ENCODE results near the gene KAZN.

KAZN gene

DNA sequence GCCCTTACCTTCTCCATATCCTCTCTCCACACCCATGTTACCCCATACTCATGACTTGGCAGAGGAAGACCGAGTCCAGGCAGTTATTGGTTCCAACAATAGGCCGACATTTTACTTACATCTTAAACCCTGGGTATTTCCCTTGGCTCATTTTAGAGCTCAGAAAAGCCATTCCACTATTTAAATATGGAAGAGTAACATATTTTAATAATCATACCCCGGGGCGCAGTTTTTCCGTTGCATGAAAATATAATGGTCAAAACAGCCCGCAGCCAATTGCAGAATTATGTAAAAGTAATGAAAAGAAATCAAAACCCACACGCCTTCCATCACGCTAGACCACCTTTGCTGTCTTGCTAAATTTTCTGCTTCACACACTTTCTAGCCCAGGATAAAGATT lies 48.5 kb downstream of the KAZN start:
- H3K36me3 ChIP-seq (ENCODE audit: control insufficient read depth, low read length) = no peaks in the 10 kb centered on the region
- H3K27me3 ChIP-seq (ENCODE audit: control insufficient read depth, low read length) = no peaks in the 10 kb centered on the region
- H3K4me2 ChIP-seq (ENCODE audit: low read length) = no peak overlapping the region
- H3K9me2 ChIP-seq (replicated peaks; ENCODE audit: control insufficient read depth, low read length) = no peaks in the 10 kb centered on the region
- no peaks in the 10 kb centered on the region for H3K79me2 ChIP-seq (ENCODE audit: control insufficient read depth, low read length)
- peaks cover 6% of the 10 kb centered on the region; the same call in 1 of the 2 replicates for H3K4me1 ChIP-seq (ENCODE audit: control insufficient read depth, low read length)
- no peak overlapping the region for H3K4me3 ChIP-seq (ENCODE audit: low read length)
- no peak overlapping the region for H3K27ac ChIP-seq (ENCODE audit: low read depth, low read length)
- TF ChIP-seq EZH2phosphoT487 (IDR thresholded peaks at IDR 0.05; ENCODE audit: borderline replicate concordance, low read length) = no peak
- TF ChIP-seq, protein P1, sequence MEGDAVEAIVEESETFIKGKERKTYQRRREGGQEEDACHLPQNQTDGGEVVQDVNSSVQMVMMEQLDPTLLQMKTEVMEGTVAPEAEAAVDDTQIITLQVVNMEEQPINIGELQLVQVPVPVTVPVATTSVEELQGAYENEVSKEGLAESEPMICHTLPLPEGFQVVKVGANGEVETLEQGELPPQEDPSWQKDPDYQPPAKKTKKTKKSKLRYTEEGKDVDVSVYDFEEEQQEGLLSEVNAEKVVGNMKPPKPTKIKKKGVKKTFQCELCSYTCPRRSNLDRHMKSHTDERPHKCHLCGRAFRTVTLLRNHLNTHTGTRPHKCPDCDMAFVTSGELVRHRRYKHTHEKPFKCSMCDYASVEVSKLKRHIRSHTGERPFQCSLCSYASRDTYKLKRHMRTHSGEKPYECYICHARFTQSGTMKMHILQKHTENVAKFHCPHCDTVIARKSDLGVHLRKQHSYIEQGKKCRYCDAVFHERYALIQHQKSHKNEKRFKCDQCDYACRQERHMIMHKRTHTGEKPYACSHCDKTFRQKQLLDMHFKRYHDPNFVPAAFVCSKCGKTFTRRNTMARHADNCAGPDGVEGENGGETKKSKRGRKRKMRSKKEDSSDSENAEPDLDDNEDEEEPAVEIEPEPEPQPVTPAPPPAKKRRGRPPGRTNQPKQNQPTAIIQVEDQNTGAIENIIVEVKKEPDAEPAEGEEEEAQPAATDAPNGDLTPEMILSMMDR (IDR thresholded peaks at IDR 0.05; ENCODE audit: low read depth, low read length, poor library complexity, severe bottlenecking) = no peak
- no peaks in the 10 kb centered on the region for H4K20me1 ChIP-seq (ENCODE audit: control insufficient read depth, insufficient read depth, low read depth, low read length)
- H3F3A ChIP-seq (ENCODE audit: control insufficient read depth, insufficient read depth) = no peaks in the 10 kb centered on the region
- H3K9me3 ChIP-seq (ENCODE audit: control insufficient read depth, insufficient read depth, low read length) = peaks cover 4% of the 10 kb centered on the region; the same call in 1 of the 2 replicates

DNA sequence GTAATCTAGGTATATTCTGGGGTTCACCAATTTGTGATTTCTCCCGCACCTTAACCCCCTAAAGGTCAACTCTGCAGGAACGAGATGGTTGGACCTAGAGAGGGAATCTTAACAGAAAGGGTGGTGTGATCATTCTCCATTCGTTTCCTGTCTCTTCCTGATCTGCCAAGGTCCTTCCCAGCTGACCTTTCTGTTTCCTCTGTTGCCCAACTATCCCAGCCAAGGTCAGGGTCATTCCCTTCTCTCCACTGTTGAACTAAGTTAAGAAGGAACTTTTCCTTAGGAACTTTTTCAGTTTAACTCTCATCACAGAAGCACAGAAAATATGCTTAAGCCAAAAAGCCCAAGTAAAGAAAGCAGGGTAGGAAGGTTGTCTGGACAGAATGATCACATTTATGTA lies 49.3 kb downstream of the KAZN start:
- H3K4me1 ChIP-seq (ENCODE audit: control insufficient read depth, low read length) = peaks cover 6% of the 10 kb centered on the region; the same call in 1 of the 2 replicates
- H3K9me2 ChIP-seq (replicated peaks; ENCODE audit: control insufficient read depth, low read length) = no peaks in the 10 kb centered on the region
- no peak overlapping the region for H3K4me2 ChIP-seq (ENCODE audit: low read length)
- H3K27ac ChIP-seq (ENCODE audit: low read depth, low read length) = no peak overlapping the region
- H4K20me1 ChIP-seq (ENCODE audit: control insufficient read depth, insufficient read depth, low read depth, low read length) = no peaks in the 10 kb centered on the region
- H3K27me3 ChIP-seq (ENCODE audit: control insufficient read depth, low read length) = no peaks in the 10 kb centered on the region
- no peaks in the 10 kb centered on the region for H3K79me2 ChIP-seq (ENCODE audit: control insufficient read depth, low read length)
- H3F3A ChIP-seq (ENCODE audit: control insufficient read depth, insufficient read depth) = no peaks in the 10 kb centered on the region
- TF ChIP-seq, protein P1 (IDR thresholded peaks at IDR 0.05; ENCODE audit: low read depth, low read length, poor library complexity, severe bottlenecking) = no peak
- TF ChIP-seq EZH2phosphoT487 (IDR thresholded peaks at IDR 0.05; ENCODE audit: borderline replicate concordance, low read length) = no peak
- H3K4me3 ChIP-seq (ENCODE audit: low read length) = no peak overlapping the region
- no peaks in the 10 kb centered on the region for H3K36me3 ChIP-seq (ENCODE audit: control insufficient read depth, low read length)
- H3K9me3 ChIP-seq (ENCODE audit: control insufficient read depth, insufficient read depth, low read length) = peaks cover 4% of the 10 kb centered on the region; the same call in 1 of the 2 replicates

DNA sequence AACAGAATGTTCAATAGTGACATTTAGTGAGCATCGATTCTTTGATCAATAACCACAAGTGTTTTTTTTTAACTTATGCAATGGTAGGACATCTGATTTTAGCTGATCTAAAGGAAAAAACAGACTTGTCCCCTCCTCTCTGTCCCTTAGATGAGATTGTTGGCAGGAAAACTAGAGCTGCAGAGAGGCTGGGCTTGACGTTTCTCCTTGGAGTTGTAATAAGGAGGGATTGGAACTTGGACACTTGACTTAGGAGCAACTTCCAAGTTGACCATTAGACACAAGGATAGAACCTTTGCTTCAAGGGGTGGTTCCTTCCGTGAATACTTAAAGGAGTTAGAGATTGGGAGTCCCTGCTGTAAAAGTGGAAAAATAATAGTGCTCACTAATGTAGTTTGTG lies 49.9 kb downstream of the KAZN start:
- Histone ChIP-seq H3K79me2 (ENCODE audit: control insufficient read depth, low read length) (no peaks in the 10 kb centered on the region), H3F3A (ENCODE audit: control insufficient read depth, insufficient read depth) (no peaks in the 10 kb centered on the region), H3K36me3 (ENCODE audit: control insufficient read depth, low read length) (no peaks in the 10 kb centered on the region), H3K4me2 (ENCODE audit: low read length) (no peak overlapping the region), H4K20me1 (ENCODE audit: control insufficient read depth, insufficient read depth, low read depth, low read length) (no peaks in the 10 kb centered on the region), H3K9me3 (ENCODE audit: control insufficient read depth, insufficient read depth, low read length) (peaks cover 4% of the 10 kb centered on the region; the same call in 1 of the 2 replicates), H3K4me3 (ENCODE audit: low read length) (no peak overlapping the region), H3K4me1 (ENCODE audit: control insufficient read depth, low read length) (peaks cover 6% of the 10 kb centered on the region; the same call in 1 of the 2 replicates), H3K9me2 (replicated peaks; ENCODE audit: control insufficient read depth, low read length) (no peaks in the 10 kb centered on the region), H3K27me3 (ENCODE audit: control insufficient read depth, low read length) (no peaks in the 10 kb centered on the region), H3K27ac (ENCODE audit: low read depth, low read length) (no peak overlapping the region)
- TF ChIP-seq, protein P1 (IDR thresholded peaks at IDR 0.05; ENCODE audit: low read depth, low read length, poor library complexity, severe bottlenecking) = no peak
- TF ChIP-seq EZH2phosphoT487 (IDR thresholded peaks at IDR 0.05; ENCODE audit: borderline replicate concordance, low read length) = no peak
